NCI-H345 (cell line): ENCODE results near the gene PRKCH.

ENCODE experiments used
- DNase-seq: peaks from one replicate; lab custom pipeline; 2025; lab: John Stamatoyannopoulos, UW

PRKCH gene

DNA sequence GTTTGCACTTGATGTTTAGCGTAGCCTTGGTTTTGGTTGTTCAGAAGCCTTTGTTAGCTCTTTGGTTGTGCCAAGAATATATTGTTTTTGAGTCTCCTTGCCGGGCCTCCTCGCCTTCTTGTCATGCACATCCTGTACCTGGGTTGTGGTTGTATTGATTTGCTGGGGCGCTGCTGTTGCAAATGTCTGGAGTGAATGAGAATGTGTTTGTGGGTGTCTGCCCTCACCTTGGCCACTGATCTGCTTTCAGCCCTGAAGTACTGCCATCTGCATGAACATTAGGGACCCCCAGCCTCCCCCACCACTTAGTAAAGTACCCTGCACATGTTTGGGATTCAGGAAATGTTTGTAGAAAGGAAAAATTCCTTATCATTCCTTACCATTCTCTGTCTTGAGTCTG lies 16.5 kb downstream of the PRKCH start:
- no peak for DNase-seq

DNA sequence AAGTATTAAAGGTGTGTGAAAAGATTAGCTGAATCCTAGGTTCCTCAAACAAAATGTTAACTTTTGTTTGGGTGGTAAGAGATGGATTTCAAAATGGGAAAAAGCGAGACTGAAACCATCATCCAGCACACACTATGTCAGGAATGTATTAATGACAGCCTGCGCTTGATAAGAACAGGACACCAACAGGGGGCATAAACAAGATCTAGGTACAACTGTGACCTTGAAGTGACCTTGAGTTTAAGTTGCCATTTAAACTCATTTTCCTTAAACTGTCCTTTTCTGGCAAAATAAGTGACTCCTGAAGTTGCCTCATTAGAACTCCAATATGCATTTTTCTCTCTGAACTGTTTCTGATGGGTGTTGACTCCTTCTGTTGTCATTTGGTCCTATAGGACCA lies 17.1 kb downstream of the PRKCH start:
- DNase-seq, result no peak

DNA sequence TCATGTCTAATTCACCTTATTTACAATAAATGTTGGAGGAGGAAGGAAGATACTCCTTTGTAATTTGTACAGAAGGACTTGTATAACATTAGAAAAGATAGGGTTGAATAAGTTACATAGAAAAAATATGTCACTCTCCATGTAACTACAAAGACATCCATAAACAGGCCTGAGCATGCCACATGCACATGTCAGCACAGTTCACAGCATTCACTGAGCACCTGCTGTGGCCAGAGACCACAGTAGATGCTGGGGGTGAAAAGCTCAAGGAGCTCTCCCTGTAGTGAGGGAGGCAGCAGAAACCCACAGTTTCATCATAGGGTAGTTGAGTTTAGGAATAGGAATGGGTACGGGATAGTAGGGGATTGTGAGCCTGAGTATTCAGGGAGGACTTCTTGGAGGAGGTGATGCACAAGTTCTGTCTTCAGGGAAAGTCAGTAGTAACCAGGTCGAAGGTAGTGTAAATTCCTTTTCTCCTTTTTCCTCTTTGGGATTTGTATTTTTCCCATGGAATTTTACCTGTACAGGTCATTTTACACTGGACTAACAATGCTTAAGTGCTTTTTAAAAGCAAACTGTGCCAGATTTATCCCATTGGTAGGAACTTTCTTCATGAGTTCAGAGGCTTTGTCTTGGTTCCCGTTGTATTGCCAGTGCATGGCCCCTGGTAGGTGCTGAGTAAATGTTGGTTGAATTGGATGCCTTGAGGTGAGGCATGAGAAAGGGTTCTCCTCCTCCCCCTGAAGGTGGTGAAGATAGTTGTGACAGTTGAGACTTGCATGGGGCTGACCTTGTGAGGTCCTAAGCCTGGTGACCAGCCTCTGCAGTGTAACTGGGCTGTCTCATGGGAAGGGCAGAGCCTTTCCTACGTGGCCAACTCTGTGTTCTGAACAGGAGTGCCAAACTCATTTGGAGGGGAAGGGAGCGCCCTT lies 20.2 kb downstream of the PRKCH start:
- no peak for DNase-seq

DNA sequence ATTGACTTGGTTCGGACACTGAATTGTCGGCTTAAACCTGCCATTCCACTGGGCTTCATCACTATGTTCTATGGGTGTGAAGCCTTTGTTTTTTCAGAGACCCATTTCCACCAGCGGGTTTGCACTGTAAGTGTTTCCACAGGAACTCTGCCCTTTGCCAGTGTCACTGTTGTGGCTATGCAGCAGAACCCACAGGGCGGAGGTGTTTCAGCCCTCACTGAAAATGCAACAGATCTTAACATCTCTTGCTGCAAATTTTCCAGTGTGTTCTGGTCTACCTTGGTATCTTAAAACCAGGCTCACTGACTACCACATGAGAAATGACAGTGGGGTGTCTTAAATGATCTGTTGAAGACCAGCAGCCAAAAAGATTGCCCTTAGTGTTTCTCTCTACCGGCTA lies 21.1 kb downstream of the PRKCH start:
- no peak for DNase-seq

DNA sequence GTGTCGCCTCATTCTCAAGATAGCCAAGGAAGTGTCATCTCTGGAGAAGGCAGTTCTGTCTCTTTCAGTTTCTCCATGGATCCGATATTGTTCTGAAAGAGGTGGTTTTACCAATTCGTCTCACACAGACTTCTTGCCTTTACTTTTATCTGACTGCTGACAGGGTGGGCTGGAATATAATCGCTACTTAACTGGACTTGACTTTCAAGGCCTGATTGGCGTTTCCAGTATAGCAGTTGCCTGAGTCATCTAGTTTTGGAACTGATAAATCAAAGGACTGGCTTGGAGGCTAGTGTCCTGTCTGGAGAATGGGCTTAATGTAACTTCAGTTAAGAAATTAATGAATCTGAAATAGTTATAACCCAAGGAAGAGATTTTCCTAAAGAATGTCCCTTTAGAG lies 21.6 kb downstream of the PRKCH start:
- no peak for DNase-seq

DNA sequence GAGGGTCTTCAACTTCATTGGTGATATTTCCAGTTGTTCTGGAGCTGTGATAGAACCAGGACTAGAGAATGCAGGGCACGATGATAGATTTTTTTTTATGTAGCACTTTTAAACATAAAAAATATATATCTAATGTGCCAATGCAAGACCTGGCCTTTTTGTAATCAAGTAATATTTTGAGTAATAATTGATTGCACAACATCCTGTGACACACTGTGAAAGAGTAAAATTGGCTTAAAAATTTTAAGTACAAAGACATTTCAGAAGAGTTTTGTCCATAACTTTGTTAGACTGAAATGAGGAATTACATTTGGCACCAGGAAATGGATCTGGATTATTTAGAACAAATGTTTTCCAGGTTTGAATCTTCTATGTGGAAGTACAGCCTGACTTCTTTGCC lies 22.1 kb downstream of the PRKCH start:
- no peak for DNase-seq

DNA sequence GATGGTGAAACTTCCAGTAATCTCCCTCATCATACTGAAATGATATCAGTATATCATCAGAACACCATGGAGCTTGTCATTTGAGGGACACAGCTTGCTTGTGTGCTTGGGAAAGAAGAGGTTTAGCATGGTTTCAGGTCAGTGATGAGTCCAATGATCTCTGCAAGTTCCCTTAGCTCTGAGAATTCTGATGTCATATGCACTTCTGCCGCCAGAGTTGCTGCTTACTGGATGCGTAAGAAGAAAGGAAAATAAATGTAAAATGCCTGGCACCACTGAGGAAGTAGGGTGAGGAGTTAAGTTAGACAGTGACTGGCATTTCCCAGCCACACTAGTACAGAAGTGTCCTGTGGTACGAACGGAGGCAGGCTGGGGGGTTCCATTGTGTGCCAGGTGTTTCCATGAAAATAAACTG lies 22.6 kb downstream of the PRKCH start:
- no peak for DNase-seq

DNA sequence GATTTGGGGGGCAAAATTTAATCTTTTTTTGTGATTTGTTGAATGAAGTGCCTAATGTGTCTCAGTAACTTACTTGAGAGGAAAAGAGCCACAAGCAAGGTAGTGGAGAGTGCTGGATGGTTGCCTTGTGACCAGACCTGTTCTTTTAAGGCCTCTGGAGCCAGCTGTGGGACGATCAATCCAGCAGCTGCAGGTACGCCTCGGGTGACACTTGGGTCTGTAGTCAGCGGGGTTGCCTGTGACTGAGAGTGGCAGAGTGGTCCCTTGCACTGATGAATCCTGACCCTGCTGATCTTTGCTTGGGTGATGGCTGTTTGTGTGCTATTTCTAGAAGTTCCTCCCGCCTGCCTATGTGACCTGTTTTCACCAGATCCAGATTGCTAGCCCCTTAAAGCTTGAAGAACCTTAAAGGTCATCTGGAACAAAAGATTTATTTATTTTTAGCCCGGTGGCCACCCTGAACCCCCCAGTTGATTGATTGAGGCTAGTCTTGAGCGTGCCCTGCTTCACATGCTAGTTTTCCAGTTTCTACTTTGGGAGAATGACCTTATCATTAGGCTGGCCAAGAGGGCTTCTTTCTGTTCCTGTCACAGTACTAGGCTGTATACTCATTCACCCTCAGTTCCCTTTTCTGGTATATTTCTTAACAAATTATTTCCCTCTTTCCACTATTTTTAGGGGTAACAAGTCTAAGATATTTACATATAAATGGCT lies 23.2 kb downstream of the PRKCH start:
- DNase-seq, result no peak

DNA sequence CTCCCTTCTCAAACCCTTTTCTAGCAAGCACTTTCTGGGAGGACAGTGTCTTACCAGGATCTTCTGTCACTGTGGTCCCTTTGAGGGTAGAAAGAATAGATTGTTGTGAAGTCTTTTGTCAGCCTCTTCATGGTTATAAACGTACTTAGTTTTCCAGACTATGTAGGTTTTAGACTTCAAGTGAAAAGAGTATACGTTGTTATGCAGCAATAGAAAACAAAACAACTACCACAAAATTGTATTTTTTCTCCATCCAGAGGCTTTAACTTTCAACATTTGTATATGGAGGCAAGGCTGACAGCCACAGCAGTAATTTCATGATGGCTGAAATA lies 23.7 kb downstream of the PRKCH start:
- no peak for DNase-seq

DNA sequence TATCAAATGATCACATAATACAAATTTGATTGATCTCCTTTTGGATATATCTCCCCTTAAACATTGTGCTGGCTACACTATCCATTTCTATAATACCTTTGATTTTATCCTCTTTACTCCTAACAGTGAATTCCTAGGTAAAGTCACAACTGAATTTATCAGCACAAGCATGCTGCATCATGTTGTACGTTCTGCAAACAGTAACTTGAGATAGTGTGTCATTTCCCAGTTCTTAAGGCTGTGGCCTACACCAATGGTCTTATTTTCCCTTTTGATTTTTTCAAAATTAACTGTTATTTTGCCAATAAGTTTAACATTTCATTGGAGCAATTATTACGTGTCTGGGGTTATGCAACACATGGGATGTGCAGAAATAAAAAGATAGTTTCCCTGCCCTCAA lies 24.8 kb downstream of the PRKCH start:
- DNase-seq, result no peak

DNA sequence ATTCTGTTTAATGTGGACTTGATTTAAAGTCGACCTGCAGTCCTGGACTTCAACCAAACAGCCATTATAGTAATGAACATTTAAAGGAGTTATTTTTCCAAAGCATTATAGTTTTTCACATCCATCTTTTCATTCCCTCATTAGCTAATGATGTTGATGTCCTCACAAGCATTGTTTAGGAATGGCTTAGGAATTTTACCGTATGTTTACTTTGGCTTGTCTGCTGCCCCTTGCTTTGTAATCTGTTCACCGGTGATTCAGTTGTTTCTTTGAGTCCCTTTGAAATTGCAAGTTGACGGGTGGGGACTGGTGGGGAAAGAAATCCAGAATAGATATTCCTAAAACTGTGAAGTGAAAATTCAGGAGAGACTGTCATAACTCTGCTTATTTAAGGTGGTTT lies 25.4 kb downstream of the PRKCH start:
- no peak for DNase-seq

DNA sequence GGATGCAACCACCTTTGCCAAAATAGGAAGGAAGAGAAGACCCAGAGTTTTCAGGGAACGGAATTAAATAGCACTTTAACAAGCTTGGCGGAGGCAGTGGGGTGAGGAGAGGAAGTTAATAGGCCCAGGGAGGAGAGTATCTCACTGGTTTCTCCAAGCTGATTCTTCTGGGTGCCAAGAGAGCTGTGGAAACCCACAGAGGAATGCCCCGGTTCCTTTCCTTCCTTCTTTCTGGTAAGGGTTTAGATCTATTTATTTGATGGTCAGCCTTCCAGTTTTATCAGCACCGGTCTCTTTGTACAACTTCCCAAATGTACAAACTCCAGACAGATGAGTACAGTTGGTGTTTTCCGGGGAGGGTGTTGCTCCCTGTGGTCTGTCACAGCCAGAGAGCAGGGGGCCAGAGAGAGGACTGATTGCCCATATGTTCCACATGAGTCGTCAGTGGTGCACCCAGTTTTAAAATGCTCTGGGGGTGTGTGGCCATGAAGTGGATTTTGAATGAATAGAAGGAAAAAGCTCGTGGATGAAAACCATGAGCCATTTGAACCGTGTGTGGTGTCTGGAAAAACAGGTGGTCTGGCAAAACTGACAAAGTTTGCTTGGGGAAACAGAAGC lies 26.6 kb downstream of the PRKCH start:
- DNase-seq, result no peak

DNA sequence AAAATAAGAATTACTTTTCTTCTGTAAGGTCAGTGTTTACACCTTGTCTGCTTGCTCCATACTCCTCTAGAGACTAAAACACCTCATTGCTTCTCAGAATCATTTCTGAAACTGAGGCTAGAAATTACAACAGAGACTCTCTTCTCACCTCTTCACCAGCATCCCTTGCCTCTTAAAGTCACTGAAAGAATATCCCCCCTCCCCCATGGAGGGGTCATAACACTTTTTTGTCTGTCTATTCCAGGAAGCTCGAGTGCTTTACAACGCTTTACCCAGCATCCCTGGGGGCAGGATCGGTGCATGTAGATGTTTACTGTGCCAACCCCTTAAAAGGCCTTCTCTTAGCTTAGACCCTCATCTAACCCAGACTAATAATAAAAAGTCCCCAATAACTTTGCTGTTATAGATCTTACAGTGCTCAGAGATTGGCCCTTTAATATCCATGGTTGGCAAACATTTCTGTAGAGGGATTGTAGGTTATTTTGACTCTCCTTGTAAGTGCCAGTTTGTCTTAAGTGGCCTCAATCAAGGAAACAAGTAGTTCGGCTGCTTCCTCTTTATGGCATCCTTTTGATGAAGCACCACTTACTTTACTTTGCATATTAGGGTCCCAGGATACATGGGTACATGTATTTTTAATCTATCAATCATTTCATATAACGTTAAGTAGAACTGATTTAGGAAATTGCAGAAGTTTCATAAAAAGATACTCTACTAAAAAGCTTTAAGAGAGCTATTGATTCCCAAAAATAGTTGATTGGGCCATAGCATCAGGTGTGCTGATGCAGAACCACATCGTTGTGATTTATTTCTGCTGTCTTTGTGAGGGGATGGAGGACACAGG lies 29.3 kb downstream of the PRKCH start:
- DNase-seq, result no peak

DNA sequence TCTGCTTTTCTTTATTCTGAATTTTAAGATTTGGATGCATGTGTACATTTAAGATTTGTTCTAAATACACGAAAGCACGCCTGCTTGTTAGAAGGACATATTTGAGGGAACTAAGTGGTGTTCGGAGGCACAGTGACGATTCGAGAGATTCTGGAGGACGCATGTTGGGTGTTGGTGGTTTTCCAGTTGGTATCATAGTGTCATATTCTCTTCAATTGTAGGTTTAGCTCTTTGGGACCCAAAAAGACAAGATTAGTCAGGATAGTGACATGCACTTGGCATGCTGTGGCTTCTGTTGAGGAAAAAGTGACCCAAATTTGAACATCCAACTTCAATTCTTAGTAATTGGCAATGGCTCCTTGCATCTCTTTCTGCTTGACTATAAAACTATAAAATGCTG lies 30.1 kb downstream of the PRKCH start:
- no peak for DNase-seq

DNA sequence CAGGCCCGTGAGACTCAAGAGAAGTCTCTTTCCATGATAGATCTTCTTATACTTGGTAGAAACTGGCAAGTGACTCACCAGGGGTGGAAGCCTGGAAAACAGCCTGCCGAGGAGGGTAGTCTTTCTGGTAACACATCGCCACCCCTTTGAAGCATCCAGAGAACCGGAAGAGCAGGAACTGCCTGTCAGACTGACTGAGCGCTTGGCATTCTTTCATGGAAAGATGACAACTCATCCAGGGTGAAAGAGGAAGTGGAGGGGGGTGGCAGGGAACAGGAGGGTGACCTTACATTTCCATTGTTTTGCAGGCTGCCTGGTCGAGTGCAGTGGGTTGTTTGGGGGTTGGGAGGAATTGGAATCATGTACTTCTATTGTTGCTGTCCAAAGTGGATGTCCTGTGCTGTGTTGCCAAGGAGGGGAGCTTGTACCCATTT lies 34.5 kb downstream of the PRKCH start:
- DNase-seq, result no peak

DNA sequence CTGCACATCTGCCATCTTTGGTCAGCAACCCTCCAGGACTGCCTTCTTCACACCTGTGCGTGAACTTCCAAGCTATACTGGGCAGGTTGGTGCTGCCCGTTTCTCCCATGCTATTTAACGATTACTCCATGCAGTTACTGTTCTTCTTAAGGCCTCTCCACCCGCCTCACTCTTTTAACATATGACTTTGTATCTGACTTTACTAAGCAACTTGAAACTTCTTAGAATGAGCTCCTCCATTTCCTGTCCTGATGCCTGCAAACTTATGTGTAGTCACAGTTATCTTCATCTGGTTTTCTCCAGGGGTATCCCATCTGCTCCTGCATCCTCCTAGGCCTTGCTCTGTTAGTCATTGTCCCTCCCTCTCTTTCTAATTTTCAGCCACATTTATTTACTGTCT lies 35.7 kb downstream of the PRKCH start:
- DNase-seq, result no peak

DNA sequence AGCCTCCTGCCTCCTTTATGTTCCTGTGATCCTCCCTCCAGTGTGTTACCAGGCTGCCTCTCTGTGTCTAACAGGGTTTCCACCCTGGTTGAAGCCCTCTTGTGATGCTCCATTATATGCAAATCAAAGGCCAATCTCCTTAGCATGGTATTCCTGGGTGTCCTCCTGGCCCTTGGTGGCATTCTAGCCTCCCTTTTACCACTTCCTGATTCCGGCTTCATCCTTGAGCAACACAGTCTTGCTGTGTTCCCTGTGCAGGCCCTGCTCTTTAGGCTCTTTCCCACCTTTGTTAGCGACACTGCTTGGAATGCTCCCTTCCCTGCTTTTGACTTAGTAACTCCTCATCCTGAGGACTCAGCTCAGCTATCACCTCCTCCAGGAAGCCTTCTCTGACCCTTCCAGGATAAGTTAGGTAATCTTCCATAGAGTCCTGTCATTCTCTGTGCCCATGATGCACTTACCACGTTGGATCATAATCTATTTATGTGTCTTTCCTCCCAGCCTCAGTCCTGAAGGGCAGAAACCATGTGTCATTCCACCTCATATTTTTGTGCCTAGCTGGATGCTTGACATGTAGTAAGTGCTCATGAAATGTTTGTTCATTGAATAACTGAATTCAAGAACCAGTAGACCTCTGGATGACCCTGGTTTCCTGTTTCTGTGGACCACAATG lies 37.3 kb downstream of the PRKCH start:
- no peak for DNase-seq

DNA sequence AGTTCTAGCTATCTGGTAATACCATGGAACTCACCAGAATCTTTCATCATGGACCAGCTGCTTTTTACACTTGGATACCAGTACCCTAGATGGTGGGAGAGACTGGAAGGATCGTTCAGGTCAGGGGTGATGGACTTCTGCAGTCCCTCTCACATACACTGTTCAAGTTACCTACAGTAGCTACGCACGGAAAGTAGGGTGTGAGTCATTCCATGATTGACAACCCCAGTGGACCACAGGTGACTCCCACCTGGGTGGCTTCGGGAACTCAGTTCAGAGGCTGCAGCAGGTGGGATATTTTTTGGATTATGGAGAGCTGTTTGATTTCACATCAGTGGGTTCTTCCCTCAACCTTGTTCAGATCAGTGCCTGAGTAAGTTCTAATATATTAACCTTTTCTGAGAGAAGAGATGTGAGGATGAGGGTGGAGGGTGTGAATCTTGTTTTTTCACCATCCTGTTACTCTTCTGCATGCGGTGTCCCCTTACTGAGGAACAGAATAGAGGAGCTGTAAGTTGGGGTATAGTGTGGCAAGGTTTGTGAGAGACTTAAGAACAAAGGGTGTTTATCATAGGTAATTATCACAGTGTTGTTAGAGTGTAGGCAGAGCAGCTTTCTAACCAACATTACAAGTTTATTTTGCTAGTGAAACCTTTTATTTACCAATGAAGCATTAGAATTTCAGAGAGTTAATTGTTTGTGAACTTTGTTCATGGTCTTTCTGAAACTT lies 39.6 kb downstream of the PRKCH start:
- DNase-seq, result no peak

DNA sequence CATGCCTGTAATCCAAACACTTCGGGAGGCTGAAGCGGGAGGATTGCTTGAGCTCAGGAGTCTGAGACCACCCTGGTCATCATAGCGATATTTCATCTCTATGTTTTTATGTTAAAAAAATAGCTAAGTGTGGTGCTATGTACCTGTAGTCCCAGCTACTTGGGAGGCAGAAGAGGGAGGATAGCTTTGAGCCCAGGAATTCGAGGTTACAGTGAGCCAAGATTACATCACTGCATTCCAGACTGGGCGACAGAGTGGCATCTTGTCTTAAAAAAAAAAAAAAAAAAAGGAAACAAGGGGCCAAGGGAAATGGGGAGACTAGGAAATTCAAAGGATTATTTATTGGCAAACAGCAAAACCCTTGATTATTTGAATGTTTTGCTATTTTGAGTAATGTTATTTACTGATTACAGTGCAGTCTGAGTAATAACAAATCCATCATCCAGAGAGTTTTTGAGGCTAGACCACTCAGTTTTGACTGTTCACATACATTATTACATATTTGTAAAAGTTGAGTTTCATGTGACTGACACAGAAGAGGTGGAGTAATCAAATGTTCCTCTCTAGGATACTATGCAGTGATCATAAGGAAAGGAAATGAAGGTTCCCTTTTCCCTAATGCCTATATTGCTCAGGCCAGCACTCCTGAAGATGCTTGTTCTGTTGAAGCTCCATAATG lies 40.8 kb downstream of the PRKCH start:
- DNase-seq, result no peak

DNA sequence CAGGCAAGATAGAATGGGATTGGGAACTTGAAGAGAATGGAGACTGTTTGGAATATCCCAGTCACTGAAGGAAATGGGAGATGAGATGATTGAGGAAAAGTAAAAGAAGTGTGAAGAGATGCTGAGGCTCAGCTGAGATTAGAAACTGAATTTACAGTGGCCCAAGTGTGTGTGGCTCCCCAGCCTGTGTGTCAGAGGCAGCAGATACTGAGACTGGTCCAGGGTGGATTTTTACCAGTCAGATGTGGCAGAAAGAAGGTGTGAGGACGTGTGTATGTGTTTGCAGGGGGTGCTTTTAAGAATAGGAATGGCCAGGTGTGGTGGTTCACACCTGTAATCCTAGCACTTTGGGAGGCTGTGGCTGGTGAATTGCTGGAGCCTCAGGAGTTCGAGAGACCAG lies 42.9 kb downstream of the PRKCH start:
- no peak for DNase-seq
